Uterus (tissue), 4 donors: ENCODE results near the gene CLRN2. TPM values are rescaled to one million over a fixed set of nuclear protein-coding genes. Genes with fewer than 3 reads are reported as not detected.
"Not testable (repeated sequence)": the region's sequence is repeated elsewhere in the genome, so short reads cannot be mapped to it uniquely, and the experiment has no call there.

Experiments used
- DNase-seq, 2 donors: peaks; one replicate each; pipeline ENCODE4 v3.0.0-alpha.2; 2019 to 2020
- H3K27ac ChIP-seq, 2 donors: fragments of 200-600 bp; sonication (generic); 1 replicate in 1 of 2; 2 replicates in 1 of 2; pipeline ENCODE4 v1.5.1; 2016 to 2018
- H3K27me3 ChIP-seq, 2 donors: fragments of 200-600 bp; sonication (generic); one replicate each; pipeline ENCODE4 v1.5.1; 2018 to 2019; ENCODE audit warnings: control low read depth in 1 of 2
- H3K36me3 ChIP-seq, 2 donors: fragments of 200-600 bp; sonication (generic); one replicate each; pipeline ENCODE4 v1.5.1; 2019; ENCODE audit warnings: control low read depth in 1 of 2
- H3K4me1 ChIP-seq, 2 donors: fragments of 200-600 bp; sonication (generic); one replicate each; pipeline ENCODE4 v1.5.1; 2018 to 2019; ENCODE audit warnings: control low read depth in 1 of 2
- H3K4me3 ChIP-seq, 2 donors: fragments of 200-600 bp; sonication (generic); 1 replicate in 1 of 2; 2 replicates in 1 of 2; pipeline ENCODE4 v1.5.1; 2018 to 2019; ENCODE audit warnings: mild to moderate bottlenecking in 1 of 2
- H3K9me3 ChIP-seq, 2 donors: fragments of 200-600 bp; sonication (generic); one replicate each; pipeline ENCODE4 v1.5.1; 2019; ENCODE audit warnings: control low read depth in 1 of 2
- POLR2A ChIP-seq, 2 donors: fragments of 450-650 bp; IDR thresholded peaks; one replicate each; pipeline ENCODE4 v1.6.1; 2016; ENCODE audit warnings: antibody characterized with exemption in 2 of 2, mild to moderate bottlenecking in 1 of 2, moderate library complexity in 1 of 2
- intact Hi-C: fragments of 100-400 bp; cut with DNase I; formaldehyde crosslinking; loops from one replicate; pipeline ENCODE4 v1.15.1; 2023; ENCODE audit warnings: low total_unique reads
- total RNA-seq, 4 donors: library from RNA; depleted of rRNA in 3 of 4; stranded (reverse); fragments of >200 nt in 3 of 4; gene quantifications; one replicate each; pipeline versions ENCODE4 v1.1.0 to v1.2.4, GENCODE V29; 2014 to 2023
- TF ChIP-seq, protein P1 (sequence below), 4 experiments: fragments of 200-600 bp in 2 of 4; fragments of 450-650 bp in 2 of 4; sonication (generic) in 2 of 4; IDR thresholded peaks; one replicate each; pipeline ENCODE4 v1.5.1; 2016 to 2019; ENCODE audit warnings: antibody characterized with exemption in 4 of 4, mild to moderate bottlenecking in 2 of 4, moderate library complexity in 1 of 4
- donor health status: DM: yes; HTN: yes; CAD: no.

Gene CLRN2
- total RNA-seq, 4 donors from 2014 or later = not detected

DNA sequence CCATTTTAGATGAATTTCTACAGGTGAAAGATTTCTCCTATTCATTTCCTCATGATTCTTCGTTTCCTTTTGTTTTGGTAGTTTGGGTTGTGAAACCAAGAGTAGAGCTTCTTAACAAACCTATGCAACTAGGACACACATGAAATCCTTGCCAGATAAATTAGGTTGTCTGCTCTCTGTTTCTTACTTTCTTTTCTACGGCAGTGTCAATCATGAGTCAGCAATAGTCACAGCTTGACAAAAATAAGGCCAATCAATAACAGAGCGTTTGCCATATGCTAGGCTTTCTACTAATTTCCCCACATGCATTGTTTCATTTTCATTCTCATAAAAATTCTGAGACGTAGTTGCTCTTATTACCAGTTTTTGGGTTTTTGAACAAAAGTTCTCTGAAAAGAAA, 20.3 kb downstream of the CLRN2 start:
- intact Hi-C loops = no loop called here
- no peaks in the 10 kb centered on the region for H3K36me3 ChIP-seq
- H3K4me3 ChIP-seq = no peak overlapping the region
- no peak overlapping the region for H3K27ac ChIP-seq
- H3K4me1 ChIP-seq = no peaks in the 10 kb centered on the region
- no peaks in the 10 kb centered on the region for H3K9me3 ChIP-seq
- TF ChIP-seq POLR2A (IDR thresholded peaks at IDR 0.05) = no peak
- TF ChIP-seq, protein P1, sequence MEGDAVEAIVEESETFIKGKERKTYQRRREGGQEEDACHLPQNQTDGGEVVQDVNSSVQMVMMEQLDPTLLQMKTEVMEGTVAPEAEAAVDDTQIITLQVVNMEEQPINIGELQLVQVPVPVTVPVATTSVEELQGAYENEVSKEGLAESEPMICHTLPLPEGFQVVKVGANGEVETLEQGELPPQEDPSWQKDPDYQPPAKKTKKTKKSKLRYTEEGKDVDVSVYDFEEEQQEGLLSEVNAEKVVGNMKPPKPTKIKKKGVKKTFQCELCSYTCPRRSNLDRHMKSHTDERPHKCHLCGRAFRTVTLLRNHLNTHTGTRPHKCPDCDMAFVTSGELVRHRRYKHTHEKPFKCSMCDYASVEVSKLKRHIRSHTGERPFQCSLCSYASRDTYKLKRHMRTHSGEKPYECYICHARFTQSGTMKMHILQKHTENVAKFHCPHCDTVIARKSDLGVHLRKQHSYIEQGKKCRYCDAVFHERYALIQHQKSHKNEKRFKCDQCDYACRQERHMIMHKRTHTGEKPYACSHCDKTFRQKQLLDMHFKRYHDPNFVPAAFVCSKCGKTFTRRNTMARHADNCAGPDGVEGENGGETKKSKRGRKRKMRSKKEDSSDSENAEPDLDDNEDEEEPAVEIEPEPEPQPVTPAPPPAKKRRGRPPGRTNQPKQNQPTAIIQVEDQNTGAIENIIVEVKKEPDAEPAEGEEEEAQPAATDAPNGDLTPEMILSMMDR (IDR thresholded peaks at IDR 0.05) = no peak
- no peak for DNase-seq
- no peaks in the 10 kb centered on the region for H3K27me3 ChIP-seq

DNA sequence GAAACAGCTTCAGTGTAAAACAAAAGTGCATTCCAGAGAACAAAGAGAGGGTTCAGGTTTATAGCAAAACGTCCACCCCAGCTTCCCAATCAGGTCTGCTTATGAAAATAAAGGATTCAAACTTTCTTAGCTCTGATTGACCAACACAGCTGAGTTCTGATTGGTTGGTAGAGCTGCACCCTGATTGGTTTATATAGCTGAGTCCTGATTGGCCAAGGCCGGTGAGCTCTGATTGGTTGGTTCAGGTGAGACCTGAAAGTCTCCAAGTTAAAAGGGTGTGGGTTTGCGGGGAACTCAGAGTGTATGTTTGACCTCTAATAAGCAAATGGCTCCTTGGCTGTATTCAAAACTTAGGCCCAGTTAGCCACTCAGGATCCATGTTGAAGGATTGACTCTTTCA, 20.9 kb downstream of the CLRN2 start:
- no peaks in the 10 kb centered on the region for H3K4me1 ChIP-seq
- H3K9me3 ChIP-seq = no peaks in the 10 kb centered on the region
- no peak for TF ChIP-seq POLR2A (IDR thresholded peaks at IDR 0.05)
- TF ChIP-seq, protein P1 (IDR thresholded peaks at IDR 0.05) = no peak
- H3K4me3 ChIP-seq = no peak overlapping the region
- H3K27ac ChIP-seq = no peak overlapping the region
- H3K27me3 ChIP-seq = no peaks in the 10 kb centered on the region
- intact Hi-C loops = no loop called here
- no peak for DNase-seq
- H3K36me3 ChIP-seq = no peaks in the 10 kb centered on the region

DNA sequence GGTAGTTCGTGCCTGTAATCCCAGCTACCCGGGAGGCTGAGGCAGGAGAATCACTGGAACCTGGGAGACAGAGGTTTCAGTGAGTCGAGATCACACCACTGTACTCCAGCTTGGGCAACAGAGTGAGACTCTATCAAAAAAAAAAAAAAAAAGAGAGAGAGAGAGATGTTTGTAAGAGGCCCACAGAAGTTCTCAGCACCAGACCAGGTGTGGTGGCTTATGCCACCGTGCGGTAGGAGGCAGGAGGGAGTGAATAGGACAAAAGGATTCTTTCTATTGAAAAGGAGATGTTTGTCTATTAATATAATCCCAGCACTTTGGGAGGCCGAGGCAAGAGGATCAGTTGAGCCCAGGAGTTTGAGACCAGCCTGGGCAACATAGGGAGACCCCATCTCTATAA, 22.1 kb downstream of the CLRN2 start:
- H3K27ac ChIP-seq, H3K36me3 ChIP-seq, intact Hi-C loops, H3K9me3 ChIP-seq, H3K4me3 ChIP-seq, H3K4me1 ChIP-seq, H3K27me3 ChIP-seq, DNase-seq: not testable (repeated sequence)

DNA sequence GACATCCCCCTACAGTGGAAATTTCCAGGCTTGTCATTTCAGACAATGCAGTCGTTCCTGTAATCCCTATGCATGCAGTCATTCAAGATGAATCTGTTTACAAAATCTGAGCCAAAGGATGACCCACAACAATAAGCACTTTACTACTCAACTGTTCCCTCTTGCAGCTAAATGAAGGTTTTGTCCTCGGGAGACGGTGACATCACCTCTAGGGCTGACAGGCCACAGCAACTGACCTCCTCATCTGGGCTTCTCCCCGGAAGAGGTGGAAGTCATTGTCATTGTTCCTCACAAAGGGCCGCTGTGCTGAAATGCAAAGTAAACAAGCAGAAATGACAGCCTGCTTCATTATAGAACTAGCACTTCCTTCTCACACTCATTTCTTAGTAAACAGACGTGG, 29.2 kb downstream of the CLRN2 start:
- TF ChIP-seq, protein P1 (IDR thresholded peaks at IDR 0.05) = no peak
- no peak for TF ChIP-seq POLR2A (IDR thresholded peaks at IDR 0.05)
- no peak overlapping the region for H3K4me3 ChIP-seq
- no peaks in the 10 kb centered on the region for H3K4me1 ChIP-seq
- H3K27ac ChIP-seq = no peak overlapping the region
- H3K27me3 ChIP-seq = no peaks in the 10 kb centered on the region
- intact Hi-C loops = no loop called here
- H3K36me3 ChIP-seq = no peaks in the 10 kb centered on the region
- H3K9me3 ChIP-seq = no peaks in the 10 kb centered on the region
- no peak for DNase-seq

DNA sequence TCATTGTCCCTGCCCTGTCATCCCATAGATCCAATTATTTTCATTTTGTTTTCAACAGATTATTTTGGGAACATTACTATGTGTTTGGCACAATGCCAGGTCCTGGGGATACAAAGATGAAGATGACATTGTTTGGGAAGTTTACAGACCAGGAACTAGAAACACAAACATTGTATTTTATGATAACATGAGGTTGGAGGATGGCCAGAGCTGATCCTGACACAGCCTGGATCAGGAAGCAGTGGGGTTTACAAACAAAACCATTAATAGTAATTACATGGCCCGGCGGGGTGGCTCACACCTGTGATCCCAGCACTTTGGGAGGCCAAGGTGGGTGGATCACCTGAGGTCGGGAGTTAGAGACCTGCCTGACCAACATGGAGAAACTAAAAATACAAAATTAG, 29.9 kb downstream of the CLRN2 start:
- TF ChIP-seq, protein P1 (IDR thresholded peaks at IDR 0.05) = no peak
- no peak for TF ChIP-seq POLR2A (IDR thresholded peaks at IDR 0.05)
- H3K36me3 ChIP-seq = no peaks in the 10 kb centered on the region
- H3K27ac ChIP-seq = no peak overlapping the region
- no peak overlapping the region for H3K4me3 ChIP-seq
- H3K4me1 ChIP-seq = no peaks in the 10 kb centered on the region
- H3K9me3 ChIP-seq = no peaks in the 10 kb centered on the region
- H3K27me3 ChIP-seq = no peaks in the 10 kb centered on the region
- intact Hi-C loops = no loop called here
- no peak for DNase-seq
